HS-27A (cell line): ENCODE results near the gene BASP1.
A peak's percentile ranks its signal among the peaks of the same experiment; 100 is the strongest.
"Not testable (repeated sequence)": the region's sequence is repeated elsewhere in the genome, so short reads cannot be mapped to it uniquely, and the experiment has no call there.

Experiments used
- DNase-seq: peaks from one replicate; pipeline ENCODE4 v3.0.0-alpha.2; 2012; ENCODE audit warnings: low read depth, missing footprints

Gene BASP1

GRCh38 chr5:17223367-17224185 is 6.1 kb downstream of the BASP1 start:
- no peak for DNase-seq

GRCh38 chr5:17224858-17225511 is 7.6 kb downstream of the BASP1 start:
- no peak for DNase-seq

GRCh38 chr5:17225520-17225919 is 8.1 kb downstream of the BASP1 start:
- DNase-seq = no peak

- DNase-seq = no peak
Measured at GRCh38 chr5:17227868-17228267, 10.4 kb downstream of the BASP1 start.

GRCh38 chr5:17228821-17229291 is 11.4 kb downstream of the BASP1 start:
- no peak for DNase-seq

GRCh38 chr5:17229313-17229712 is 11.9 kb downstream of the BASP1 start:
- DNase-seq = no peak

GRCh38 chr5:17230191-17230590 is 12.8 kb downstream of the BASP1 start:
- no peak for DNase-seq

GRCh38 chr5:17230808-17231525 is 13.5 kb downstream of the BASP1 start:
- DNase-seq = no peak

GRCh38 chr5:17232405-17232804 is 15.0 kb downstream of the BASP1 start:
- no peak for DNase-seq

- DNase-seq = no peak
Measured at GRCh38 chr5:17233488-17233887, 16.1 kb downstream of the BASP1 start.

GRCh38 chr5:17234374-17234773 is 16.9 kb downstream of the BASP1 start:
- no peak for DNase-seq

GRCh38 chr5:17235731-17236330 is 18.4 kb downstream of the BASP1 start:
- no peak for DNase-seq

GRCh38 chr5:17238521-17239041 is 21.1 kb downstream of the BASP1 start:
- peak; percentile 85 for DNase-seq

- DNase-seq = no peak
Measured at GRCh38 chr5:17239953-17240352, 22.5 kb downstream of the BASP1 start.

GRCh38 chr5:17240487-17240886 is 23.1 kb downstream of the BASP1 start:
- no peak for DNase-seq

- DNase-seq = no peak
Measured at GRCh38 chr5:17241635-17242034, 24.2 kb downstream of the BASP1 start.

- DNase-seq = no peak
Measured at GRCh38 chr5:17243287-17244063, 26.0 kb downstream of the BASP1 start.

- DNase-seq = peak; percentile 95
Measured at GRCh38 chr5:17249029-17249634, 31.7 kb downstream of the BASP1 start.

- DNase-seq = not testable (repeated sequence)
Measured at GRCh38 chr5:17249841-17250240, 32.4 kb downstream of the BASP1 start.

GRCh38 chr5:17252543-17252942 is 35.1 kb downstream of the BASP1 start:
- DNase-seq = no peak

GRCh38 chr5:17255471-17256021 is 38.1 kb downstream of the BASP1 start:
- DNase-seq = no peak
